HEK293 (cell line): Measurements from ENCODE around the gene STIM1.

Experiments used
- CTCF ChIA-PET: fragments of 350-600 bp; formaldehyde crosslinking; extraction: SDS; loops from one replicate; lab custom pipeline; 2021; ENCODE audit warnings: antibody characterized with exemption; lab: Yijun Ruan, JAX
- POLR2A ChIA-PET: fragments of 300-600 bp; formaldehyde crosslinking; extraction: SDS; loops from one replicate; lab custom pipeline; 2020; ENCODE audit warnings: antibody characterized with exemption, inconsistent platforms; lab: Yijun Ruan, JAX
- H3K27ac ChIP-seq: fragments of 200-500 bp; sonication (Bioruptor generic); 2 replicates; pipeline ENCODE4 v1.5.1; 2014; ENCODE audit warnings: low read depth, low read length, control low read depth, inconsistent platforms; ENCODE audit errors: extremely low read depth
- H3K36me3 ChIP-seq, 2 experiments: fragments of 200-500 bp in 1 of 2; sonication (Bioruptor generic) in 1 of 2; 1 replicate in 1 of 2; 2 replicates in 1 of 2; pipeline ENCODE4 v1.5.1; 2014 to 2017; ENCODE audit warnings: inconsistent platforms in 2 of 2, low read length in 2 of 2; ENCODE audit not compliant: control insufficient read depth in 2 of 2, insufficient read depth in 1 of 2
- H3K4me1 ChIP-seq: fragments of 200-500 bp; sonication (Bioruptor generic); 2 replicates; pipeline ENCODE4 v1.5.1; 2014; ENCODE audit warnings: mild to moderate bottlenecking, low read length, inconsistent platforms; ENCODE audit not compliant: control insufficient read depth, insufficient read depth
- H3K4me3 ChIP-seq: 2 replicates; pipeline ENCODE4 v1.5.1; 2011; ENCODE audit warnings: low read depth, mild to moderate bottlenecking, control low read depth, low read length, moderate library complexity
- H3K9me3 ChIP-seq: fragments of 200-500 bp; sonication (Bioruptor generic); 2 replicates; pipeline ENCODE4 v1.5.1; 2014; ENCODE audit warnings: low read depth, low read length, inconsistent platforms; ENCODE audit not compliant: control insufficient read depth, insufficient read depth
- BCL6B ChIP-seq: fragments of 450-650 bp; formaldehyde crosslinking; IDR thresholded peaks from 2 replicates; pipeline ENCODE4 v1.5.1; 2017; ENCODE audit warnings: missing biosample characterization, missing genetic modification characterization
- SETDB1 ChIP-seq: IDR thresholded peaks from one replicate; pipeline ENCODE4 v1.6.1; 2017; ENCODE audit warnings: mild to moderate bottlenecking, low read length, moderate library complexity, mixed read lengths; ENCODE audit not compliant: insufficient read length
- SP3 ChIP-seq: fragments of 450-650 bp; formaldehyde crosslinking; IDR thresholded peaks from 2 replicates; pipeline ENCODE4 v1.5.1; 2016; ENCODE audit warnings: missing biosample characterization, missing genetic modification characterization
- ZBTB21 ChIP-seq: fragments of 450-650 bp; formaldehyde crosslinking; IDR thresholded peaks from 2 replicates; pipeline ENCODE4 v1.5.1; 2017; ENCODE audit warnings: missing biosample characterization, missing genetic modification characterization
- ZEB2 ChIP-seq: fragments of 450-650 bp; formaldehyde crosslinking; IDR thresholded peaks from 2 replicates; pipeline ENCODE4 v1.5.1; 2016; ENCODE audit warnings: missing biosample characterization, missing genetic modification characterization
- ZFP37 ChIP-seq: fragments of 450-650 bp; formaldehyde crosslinking; IDR thresholded peaks from 2 replicates; pipeline ENCODE4 v1.5.1; 2016; ENCODE audit warnings: missing biosample characterization, missing genetic modification characterization
- ZFP69B ChIP-seq: fragments of 450-650 bp; formaldehyde crosslinking; IDR thresholded peaks from 2 replicates; pipeline ENCODE4 v1.5.1; 2016; ENCODE audit warnings: missing biosample characterization, missing genetic modification characterization
- ZNF341 ChIP-seq: fragments of 450-650 bp; formaldehyde crosslinking; IDR thresholded peaks from 2 replicates; pipeline ENCODE4; 2016; ENCODE audit warnings: low read depth, missing biosample characterization, missing genetic modification characterization
- ZNF350 ChIP-seq: fragments of 450-650 bp; formaldehyde crosslinking; IDR thresholded peaks from 2 replicates; pipeline ENCODE4 v1.5.0; 2017; ENCODE audit warnings: missing biosample characterization, mild to moderate bottlenecking, missing genetic modification characterization
- ZNF398 ChIP-seq: fragments of 450-650 bp; formaldehyde crosslinking; IDR thresholded peaks from 2 replicates; pipeline ENCODE4 v1.5.1; 2017; ENCODE audit warnings: missing biosample characterization, missing genetic modification characterization
- ZNF544 ChIP-seq: fragments of 450-650 bp; formaldehyde crosslinking; IDR thresholded peaks from 2 replicates; pipeline ENCODE4 v1.5.0; 2017; ENCODE audit warnings: missing biosample characterization, missing genetic modification characterization
- ZNF629 ChIP-seq: fragments of 450-650 bp; formaldehyde crosslinking; IDR thresholded peaks from 2 replicates; pipeline ENCODE4 v1.5.1; 2017; ENCODE audit warnings: missing biosample characterization, missing genetic modification characterization
- ZNF660 ChIP-seq: fragments of 450-650 bp; IDR thresholded peaks from 2 replicates; pipeline ENCODE4 v1.5.1; 2018; ENCODE audit warnings: missing biosample characterization, mild to moderate bottlenecking, missing genetic modification characterization
- ZNF747 ChIP-seq: fragments of 450-650 bp; formaldehyde crosslinking; IDR thresholded peaks from 2 replicates; pipeline ENCODE4 v1.5.1; 2016; ENCODE audit warnings: missing biosample characterization, missing genetic modification characterization
- ZNF776 ChIP-seq: fragments of 450-650 bp; formaldehyde crosslinking; IDR thresholded peaks from 2 replicates; pipeline ENCODE4 v1.5.0; 2017; ENCODE audit warnings: missing biosample characterization, missing genetic modification characterization, borderline replicate concordance
- TF ChIP-seq, protein P1 (sequence below): fragments of 450-650 bp; formaldehyde crosslinking; IDR thresholded peaks from 2 replicates; pipeline ENCODE4 v1.5.1; 2016; ENCODE audit warnings: missing biosample characterization, missing genetic modification characterization
- TF ChIP-seq, protein P2 (sequence below): fragments of 450-650 bp; formaldehyde crosslinking; IDR thresholded peaks from 2 replicates; pipeline ENCODE4 v1.5.1; 2016; ENCODE audit warnings: missing biosample characterization, missing genetic modification characterization
- TF ChIP-seq, protein P3 (sequence below): fragments of 450-650 bp; formaldehyde crosslinking; IDR thresholded peaks from 2 replicates; pipeline ENCODE4 v1.5.1; 2016; ENCODE audit warnings: missing biosample characterization, missing genetic modification characterization, low read depth

Gene STIM1

DNA sequence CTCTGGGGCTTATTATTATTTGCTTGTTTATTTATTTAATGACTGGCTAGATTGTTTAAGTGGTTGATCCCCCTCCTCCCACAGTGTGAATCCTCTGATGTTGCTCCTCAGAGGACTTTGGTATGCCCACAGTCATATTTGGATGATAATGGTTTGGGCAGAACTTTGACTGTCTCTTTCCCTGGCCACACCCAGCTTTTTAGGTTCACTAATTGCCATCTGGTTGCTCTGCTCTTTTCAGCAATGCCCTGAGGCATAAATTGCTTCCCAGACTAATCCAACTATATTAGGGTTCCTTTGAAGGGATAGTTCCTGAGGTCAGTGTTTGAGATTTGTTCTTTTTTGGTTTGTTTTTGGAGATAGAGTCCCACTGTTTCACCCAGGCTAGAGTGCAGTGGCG lies 139.8 kb downstream of the STIM1 start:
- Histone ChIP-seq H3K4me1 (no peaks in the 10 kb centered on the region), H3K36me3 (no peaks in the 10 kb centered on the region), H3K27ac (no peak overlapping the region), H3K9me3 (no peaks in the 10 kb centered on the region), H3K4me3 (no peak overlapping the region)
- CTCF ChIA-PET, result no interaction called here
- POLR2A ChIA-PET, result no interaction called here
- no peak for TF ChIP-seq ZEB2
- no peak for TF ChIP-seq ZFP37
- TF ChIP-seq ZNF341 (tag by site-specific recombination), result no peak

DNA sequence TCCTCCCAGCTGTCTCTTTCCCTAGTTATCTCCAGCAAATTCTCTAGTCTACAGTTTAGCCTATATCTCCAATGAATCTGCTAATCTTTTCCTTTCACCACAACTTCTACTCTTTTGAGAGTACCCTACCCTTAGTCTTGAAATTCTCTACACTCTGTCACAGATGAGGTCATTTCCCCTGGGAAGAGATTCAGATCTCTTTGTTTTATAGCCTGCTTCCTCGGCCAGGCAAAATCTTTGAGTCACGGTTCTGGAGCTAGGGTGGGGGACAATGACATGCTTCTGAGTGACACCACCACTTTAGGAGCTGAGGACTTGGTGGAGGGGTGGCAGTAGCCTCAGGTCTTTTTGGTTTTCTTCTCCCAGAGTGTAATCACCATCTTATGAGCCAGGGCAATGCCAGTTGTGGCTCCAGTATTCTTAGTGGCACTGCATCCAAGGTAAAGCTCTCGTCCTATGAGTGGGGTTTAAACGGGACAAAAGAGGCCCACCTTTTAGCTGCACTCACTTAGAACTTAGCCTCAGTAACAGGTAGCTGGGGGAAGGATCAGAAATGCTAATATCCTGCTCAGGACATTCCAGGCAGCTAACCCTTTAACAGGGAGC lies 140.6 kb downstream of the STIM1 start:
- no peak for TF ChIP-seq ZFP69B (tag by site-specific recombination)
- no peak for TF ChIP-seq BCL6B (tag by site-specific recombination)
- TF ChIP-seq, protein P1, sequence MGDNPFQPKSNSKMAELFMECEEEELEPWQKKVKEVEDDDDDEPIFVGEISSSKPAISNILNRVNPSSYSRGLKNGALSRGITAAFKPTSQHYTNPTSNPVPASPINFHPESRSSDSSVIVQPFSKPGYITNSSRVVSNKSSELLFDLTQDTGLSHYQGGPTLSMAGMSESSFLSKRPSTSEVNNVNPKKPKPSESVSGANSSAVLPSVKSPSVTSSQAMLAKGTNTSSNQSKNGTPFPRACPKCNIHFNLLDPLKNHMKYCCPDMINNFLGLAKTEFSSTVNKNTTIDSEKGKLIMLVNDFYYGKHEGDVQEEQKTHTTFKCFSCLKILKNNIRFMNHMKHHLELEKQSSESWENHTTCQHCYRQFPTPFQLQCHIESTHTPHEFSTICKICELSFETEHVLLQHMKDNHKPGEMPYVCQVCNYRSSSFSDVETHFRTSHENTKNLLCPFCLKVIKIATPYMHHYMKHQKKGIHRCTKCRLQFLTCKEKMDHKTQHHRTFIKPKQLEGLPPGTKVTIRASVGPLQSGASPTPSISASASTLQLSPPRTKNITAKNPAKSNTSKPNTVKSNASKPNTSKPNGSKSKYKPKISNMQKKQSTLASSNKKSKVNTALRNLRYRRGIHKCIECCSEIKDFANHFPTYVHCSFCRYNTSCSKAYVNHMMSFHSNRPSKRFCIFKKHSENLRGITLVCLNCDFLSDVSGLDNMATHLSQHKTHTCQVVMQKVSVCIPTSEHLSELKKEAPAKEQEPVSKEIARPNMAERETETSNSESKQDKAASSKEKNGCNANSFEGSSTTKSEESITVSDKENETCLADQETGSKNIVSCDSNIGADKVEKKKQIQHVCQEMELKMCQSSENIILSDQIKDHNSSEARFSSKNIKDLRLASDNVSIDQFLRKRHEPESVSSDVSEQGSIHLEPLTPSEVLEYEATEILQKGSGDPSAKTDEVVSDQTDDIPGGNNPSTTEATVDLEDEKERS (tag by site-specific recombination), result no peak
- peak; percentile 30 for TF ChIP-seq SETDB1
- TF ChIP-seq, protein P2, sequence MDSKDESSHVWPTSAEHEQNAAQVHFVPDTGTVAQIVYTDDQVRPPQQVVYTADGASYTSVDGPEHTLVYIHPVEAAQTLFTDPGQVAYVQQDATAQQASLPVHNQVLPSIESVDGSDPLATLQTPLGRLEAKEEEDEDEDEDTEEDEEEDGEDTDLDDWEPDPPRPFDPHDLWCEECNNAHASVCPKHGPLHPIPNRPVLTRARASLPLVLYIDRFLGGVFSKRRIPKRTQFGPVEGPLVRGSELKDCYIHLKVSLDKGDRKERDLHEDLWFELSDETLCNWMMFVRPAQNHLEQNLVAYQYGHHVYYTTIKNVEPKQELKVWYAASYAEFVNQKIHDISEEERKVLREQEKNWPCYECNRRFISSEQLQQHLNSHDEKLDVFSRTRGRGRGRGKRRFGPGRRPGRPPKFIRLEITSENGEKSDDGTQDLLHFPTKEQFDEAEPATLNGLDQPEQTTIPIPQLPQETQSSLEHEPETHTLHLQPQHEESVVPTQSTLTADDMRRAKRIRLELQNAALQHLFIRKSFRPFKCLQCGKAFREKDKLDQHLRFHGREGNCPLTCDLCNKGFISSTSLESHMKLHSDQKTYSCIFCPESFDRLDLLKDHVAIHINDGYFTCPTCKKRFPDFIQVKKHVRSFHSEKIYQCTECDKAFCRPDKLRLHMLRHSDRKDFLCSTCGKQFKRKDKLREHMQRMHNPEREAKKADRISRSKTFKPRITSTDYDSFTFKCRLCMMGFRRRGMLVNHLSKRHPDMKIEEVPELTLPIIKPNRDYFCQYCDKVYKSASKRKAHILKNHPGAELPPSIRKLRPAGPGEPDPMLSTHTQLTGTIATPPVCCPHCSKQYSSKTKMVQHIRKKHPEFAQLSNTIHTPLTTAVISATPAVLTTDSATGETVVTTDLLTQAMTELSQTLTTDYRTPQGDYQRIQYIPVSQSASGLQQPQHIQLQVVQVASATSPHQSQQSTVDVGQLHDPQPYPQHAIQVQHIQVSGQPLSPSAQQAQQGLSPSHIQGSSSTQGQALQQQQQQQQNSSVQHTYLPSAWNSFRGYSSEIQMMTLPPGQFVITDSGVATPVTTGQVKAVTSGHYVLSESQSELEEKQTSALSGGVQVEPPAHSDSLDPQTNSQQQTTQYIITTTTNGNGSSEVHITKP (tag by site-specific recombination), result peak; percentile 81
- TF ChIP-seq ZNF776, result no peak
- 0 out of 2 replicates have a peak, but pooled peaks have one; percentile 13 for TF ChIP-seq ZNF398 (tag by site-specific recombination)
- TF ChIP-seq ZNF350 (tag by site-specific recombination), result no peak
- TF ChIP-seq SP3 (tag by site-specific recombination), result no peak
- TF ChIP-seq ZNF747 (tag by site-specific recombination), result no peak
- no peak for TF ChIP-seq ZNF544 (tag by site-specific recombination)
- peak; percentile 50; the same call in 1 of the 2 replicates for TF ChIP-seq ZBTB21 (tag by site-specific recombination)
- TF ChIP-seq, protein P3, sequence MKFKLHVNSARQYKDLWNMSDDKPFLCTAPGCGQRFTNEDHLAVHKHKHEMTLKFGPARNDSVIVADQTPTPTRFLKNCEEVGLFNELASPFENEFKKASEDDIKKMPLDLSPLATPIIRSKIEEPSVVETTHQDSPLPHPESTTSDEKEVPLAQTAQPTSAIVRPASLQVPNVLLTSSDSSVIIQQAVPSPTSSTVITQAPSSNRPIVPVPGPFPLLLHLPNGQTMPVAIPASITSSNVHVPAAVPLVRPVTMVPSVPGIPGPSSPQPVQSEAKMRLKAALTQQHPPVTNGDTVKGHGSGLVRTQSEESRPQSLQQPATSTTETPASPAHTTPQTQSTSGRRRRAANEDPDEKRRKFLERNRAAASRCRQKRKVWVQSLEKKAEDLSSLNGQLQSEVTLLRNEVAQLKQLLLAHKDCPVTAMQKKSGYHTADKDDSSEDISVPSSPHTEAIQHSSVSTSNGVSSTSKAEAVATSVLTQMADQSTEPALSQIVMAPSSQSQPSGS, result 0 out of 2 replicates have a peak, but pooled peaks have one; percentile 36
- peak; percentile 79 for TF ChIP-seq ZNF629 (tag by site-specific recombination)
- no peak for TF ChIP-seq ZNF660 (tag by site-specific recombination)
- TF ChIP-seq, all 188 proteins: peak for 6
- POLR2A ChIA-PET, result interaction anchor here (0.6 kb wide), 1 partner anchor 25 kb away, joined by 3 read pairs; no protein-coding TSS in a partner anchor
- CTCF ChIA-PET, result interaction anchor here (1.0 to 1.4 kb wide), 2 partner anchors 141 to 146 kb away, joined by 3 to 5 read pairs; partner anchors contain the start of gene STIM1
- no peak overlapping the region for H3K27ac ChIP-seq
- H3K36me3 ChIP-seq, result no peaks in the 10 kb centered on the region
- no peaks in the 10 kb centered on the region for H3K4me1 ChIP-seq
- H3K4me3 ChIP-seq, result no peak overlapping the region
- H3K9me3 ChIP-seq, result no peaks in the 10 kb centered on the region
